ENCODE results near the gene SMC3.
"Not testable (repeated sequence)": the region's sequence is repeated elsewhere in the genome, so short reads cannot be mapped to it uniquely, and the experiment has no call there.

GRCh38 chr10:110639046-110639445, 71.6 kb downstream of the SMC3 start:
- TF ChIP-seq POLR2AphosphoS5, CTCF (IDR thresholded peaks at IDR 0.05): not testable (repeated sequence)
